ENCODE measurements around the gene ACADSB.

Gene ACADSB

GRCh38 chr10:122993797-122994336 lies 14.9 kb upstream of the ACADSB start:
- Histone ChIP-seq H3K9ac (ENCODE audit: low read depth, low read length) (no peak overlapping the region), H3K9me3 (ENCODE audit: control insufficient read depth, insufficient read depth, low read length) (no peaks in the 10 kb centered on the region), H3K4me1 (ENCODE audit: insufficient read depth, low read length) (no peaks in the 10 kb centered on the region), H3K36me3 (ENCODE audit: insufficient read depth, low read length) (no peaks in the 10 kb centered on the region)

GRCh38 chr10:122995936-122996335 lies 12.9 kb upstream of the ACADSB start:
- Histone ChIP-seq H3K4me1 (ENCODE audit: insufficient read depth, low read length) (no peaks in the 10 kb centered on the region), H3K9ac (ENCODE audit: low read depth, low read length) (no peak overlapping the region), H3K36me3 (ENCODE audit: insufficient read depth, low read length) (no peaks in the 10 kb centered on the region), H3K9me3 (ENCODE audit: control insufficient read depth, insufficient read depth, low read length) (no peaks in the 10 kb centered on the region)

- Histone ChIP-seq H3K36me3 (ENCODE audit: insufficient read depth, low read length) (no peaks in the 10 kb centered on the region), H3K9ac (ENCODE audit: low read depth, low read length) (no peak overlapping the region), H3K4me1 (ENCODE audit: insufficient read depth, low read length) (no peaks in the 10 kb centered on the region), H3K9me3 (ENCODE audit: control insufficient read depth, insufficient read depth, low read length) (no peaks in the 10 kb centered on the region)
These were observed 10.9 kb upstream of the ACADSB start for GRCh38 chr10:122997864-122998263.

- Histone ChIP-seq H3K4me1 (ENCODE audit: insufficient read depth, low read length) (no peaks in the 10 kb centered on the region), H3K9ac (ENCODE audit: low read depth, low read length) (no peak overlapping the region), H3K9me3 (ENCODE audit: control insufficient read depth, insufficient read depth, low read length) (no peaks in the 10 kb centered on the region), H3K36me3 (ENCODE audit: insufficient read depth, low read length) (no peaks in the 10 kb centered on the region)
These were observed 10.4 kb upstream of the ACADSB start for GRCh38 chr10:122998360-122998917.

GRCh38 chr10:122998934-122999333 lies 9.9 kb upstream of the ACADSB start:
- Histone ChIP-seq H3K4me1 (ENCODE audit: insufficient read depth, low read length) (no peaks in the 10 kb centered on the region), H3K9me3 (ENCODE audit: control insufficient read depth, insufficient read depth, low read length) (no peaks in the 10 kb centered on the region), H3K36me3 (ENCODE audit: insufficient read depth, low read length) (no peaks in the 10 kb centered on the region)

GRCh38 chr10:122999347-122999746 lies 9.5 kb upstream of the ACADSB start:
- H3K36me3 ChIP-seq (ENCODE audit: insufficient read depth, low read length): no peaks in the 10 kb centered on the region

More at GRCh38 chr10:122998934-122999333, 9.9 kb upstream of the ACADSB start:
- H3K9ac ChIP-seq (ENCODE audit: low read depth, low read length): no peak overlapping the region

GRCh38 chr10:123000155-123000554 lies 8.7 kb upstream of the ACADSB start:
- H3K36me3 ChIP-seq (ENCODE audit: insufficient read depth, low read length): no peaks in the 10 kb centered on the region
- no peaks in the 10 kb centered on the region for H3K9me3 ChIP-seq (ENCODE audit: control insufficient read depth, insufficient read depth, low read length)
- H3K9ac ChIP-seq (ENCODE audit: low read depth, low read length): no peak overlapping the region
- H3K4me1 ChIP-seq (ENCODE audit: insufficient read depth, low read length): no peaks in the 10 kb centered on the region

More at GRCh38 chr10:122999347-122999746, 9.5 kb upstream of the ACADSB start:
- H3K9ac ChIP-seq (ENCODE audit: low read depth, low read length): no peak overlapping the region
- H3K4me1 ChIP-seq (ENCODE audit: insufficient read depth, low read length): no peaks in the 10 kb centered on the region
- no peaks in the 10 kb centered on the region for H3K9me3 ChIP-seq (ENCODE audit: control insufficient read depth, insufficient read depth, low read length)

- H3K4me1 ChIP-seq (ENCODE audit: insufficient read depth, low read length): no peaks in the 10 kb centered on the region
- no peak overlapping the region for H3K9ac ChIP-seq (ENCODE audit: low read depth, low read length)
- no peaks in the 10 kb centered on the region for H3K36me3 ChIP-seq (ENCODE audit: insufficient read depth, low read length)
- H3K9me3 ChIP-seq (ENCODE audit: control insufficient read depth, insufficient read depth, low read length): no peaks in the 10 kb centered on the region
These were observed 7.4 kb upstream of the ACADSB start for GRCh38 chr10:123001370-123001769.

- Histone ChIP-seq H3K4me1 (ENCODE audit: insufficient read depth, low read length) (no peaks in the 10 kb centered on the region), H3K9ac (ENCODE audit: low read depth, low read length) (no peak overlapping the region), H3K9me3 (ENCODE audit: control insufficient read depth, insufficient read depth, low read length) (no peaks in the 10 kb centered on the region), H3K36me3 (ENCODE audit: insufficient read depth, low read length) (no peaks in the 10 kb centered on the region)
These were observed 4.5 kb upstream of the ACADSB start for GRCh38 chr10:123004298-123004697.

- Histone ChIP-seq H3K9ac (ENCODE audit: low read depth, low read length) (peak overlapping the region; percentile 86), H3K4me1 (ENCODE audit: insufficient read depth, low read length) (no peaks in the 10 kb centered on the region), H3K36me3 (ENCODE audit: insufficient read depth, low read length) (no peaks in the 10 kb centered on the region), H3K9me3 (ENCODE audit: control insufficient read depth, insufficient read depth, low read length) (no peaks in the 10 kb centered on the region)
These were observed 1.1 kb upstream of the ACADSB start for GRCh38 chr10:123007558-123008354.

GRCh38 chr10:123009105-123009820 lies 457 bp downstream of the ACADSB start:
- Histone ChIP-seq H3K9ac (ENCODE audit: low read depth, low read length) (peak overlapping the region; percentile 85), H3K4me1 (ENCODE audit: insufficient read depth, low read length) (no peaks in the 10 kb centered on the region)

GRCh38 chr10:123011987-123012386 lies 3.2 kb downstream of the ACADSB start:
- no peaks in the 10 kb centered on the region for H3K9me3 ChIP-seq (ENCODE audit: control insufficient read depth, insufficient read depth, low read length)
- H3K4me1 ChIP-seq (ENCODE audit: insufficient read depth, low read length): no peaks in the 10 kb centered on the region
- no peak overlapping the region for H3K9ac ChIP-seq (ENCODE audit: low read depth, low read length)
- no peaks in the 10 kb centered on the region for H3K36me3 ChIP-seq (ENCODE audit: insufficient read depth, low read length)

More at GRCh38 chr10:123009105-123009820, 457 bp downstream of the ACADSB start:
- Histone ChIP-seq H3K9me3 (ENCODE audit: control insufficient read depth, insufficient read depth, low read length) (no peaks in the 10 kb centered on the region), H3K36me3 (ENCODE audit: insufficient read depth, low read length) (no peaks in the 10 kb centered on the region)

GRCh38 chr10:123013456-123014419 lies 4.9 kb downstream of the ACADSB start:
- Histone ChIP-seq H3K9me3 (ENCODE audit: control insufficient read depth, insufficient read depth, low read length) (no peaks in the 10 kb centered on the region), H3K4me1 (ENCODE audit: insufficient read depth, low read length) (peaks cover 7% of the 10 kb centered on the region; the same call in 1 of the 2 replicates), H3K36me3 (ENCODE audit: insufficient read depth, low read length) (no peaks in the 10 kb centered on the region), H3K9ac (ENCODE audit: low read depth, low read length) (no peak overlapping the region)

Measured in ES-I3 (cell line).